CD14-positive monocyte (primary cell): ENCODE data around the gene EPG5. TPM values are rescaled to one million over a fixed set of nuclear protein-coding genes. Genes with fewer than 3 reads are reported as not detected.

Experiments
- DNase-seq, 3 donors: peaks; one replicate each; pipeline ENCODE4 v3.0.0-alpha.2; 2011 to 2022
- H2AFZ ChIP-seq: 2 replicates; pipeline ENCODE4 v1.6.0; 2012; ENCODE audit warnings: mild to moderate bottlenecking, low read depth, low read length, inconsistent platforms; ENCODE audit not compliant: insufficient read depth, poor library complexity, severe bottlenecking
- H3K27ac ChIP-seq, 2 donors: 1 replicate in 1 of 2; 2 replicates in 1 of 2; pipeline ENCODE4 v1.5.1; 2012 to 2013; ENCODE audit warnings: low read length in 2 of 2, control low read depth in 1 of 2, inconsistent platforms in 1 of 2, low read depth in 1 of 2, mild to moderate bottlenecking in 1 of 2
- H3K27me3 ChIP-seq, 2 donors: one replicate each; pipeline versions ENCODE4 v1.6.0 to v1.6.1; 2011 to 2013; ENCODE audit warnings: low read length in 2 of 2; ENCODE audit not compliant: control insufficient read depth in 2 of 2, insufficient read depth in 2 of 2
- H3K36me3 ChIP-seq, 2 donors: replicated peaks in 1 of 2; 1 replicate in 1 of 2; 2 replicates in 1 of 2; pipeline versions ENCODE4 v1.5.1 to v1.6.1; 2012 to 2013; ENCODE audit warnings: low read length in 2 of 2, control low read depth in 1 of 2, inconsistent platforms in 1 of 2, mild to moderate bottlenecking in 1 of 2; ENCODE audit not compliant: insufficient read depth in 2 of 2, control insufficient read depth in 1 of 2
- H3K4me1 ChIP-seq, 2 donors: 1 replicate in 1 of 2; 2 replicates in 1 of 2; pipeline versions ENCODE4 v1.5.1 to v1.6.1; 2012 to 2013; ENCODE audit warnings: low read length in 2 of 2, control low read depth in 1 of 2, inconsistent platforms in 1 of 2, mild to moderate bottlenecking in 1 of 2, moderate library complexity in 1 of 2; ENCODE audit not compliant: insufficient read depth in 2 of 2, control insufficient read depth in 1 of 2
- H3K4me2 ChIP-seq: replicated peaks from 2 replicates; pipeline ENCODE3; 2012; ENCODE audit warnings: low read length, moderate library complexity, mild to moderate bottlenecking; ENCODE audit not compliant: poor library complexity, severe bottlenecking; ENCODE audit errors: extremely low read depth
- H3K4me3 ChIP-seq, 3 experiments: fragments of 200-600 bp in 1 of 3; sonication (generic) in 1 of 3; replicated peaks in 1 of 3; 1 replicate in 2 of 3; 2 replicates in 1 of 3; pipeline ENCODE4 v1.5.1; 2011 to 2013; ENCODE audit warnings: low read length in 3 of 3, mild to moderate bottlenecking in 3 of 3, control low read depth in 2 of 3, low read depth in 2 of 3, inconsistent platforms in 1 of 3, moderate library complexity in 1 of 3
- H3K79me2 ChIP-seq: 2 replicates; pipeline ENCODE4 v1.6.0; 2012; ENCODE audit warnings: mild to moderate bottlenecking, control low read depth, inconsistent platforms, low read length, moderate library complexity; ENCODE audit not compliant: insufficient read depth
- H3K9ac ChIP-seq: 2 replicates; pipeline ENCODE4 v1.6.0; 2017; ENCODE audit warnings: low read length, mild to moderate bottlenecking; ENCODE audit not compliant: insufficient read depth, poor library complexity, severe bottlenecking
- H3K9me3 ChIP-seq, 2 donors: replicated peaks in 1 of 2; 1 replicate in 1 of 2; 2 replicates in 1 of 2; pipeline versions ENCODE4 v1.5.1 to v1.6.1; 2012 to 2013; ENCODE audit warnings: low read length in 2 of 2, control low read depth in 1 of 2; ENCODE audit not compliant: control insufficient read depth in 1 of 2, insufficient read depth in 1 of 2
- H4K20me1 ChIP-seq: 2 replicates; pipeline ENCODE4 v1.6.0; 2012; ENCODE audit warnings: mild to moderate bottlenecking, low read length, control low read depth, moderate library complexity; ENCODE audit not compliant: insufficient read depth
- H3K27ac Mint-ChIP-seq, 7 donors: one replicate each; pipeline ENCODE4 v1.8.0; 2020; ENCODE audit warnings: mild to moderate bottlenecking in 7 of 7, mixed read lengths in 7 of 7, moderate library complexity in 6 of 7, inconsistent platforms in 2 of 7
- H3K27me3 Mint-ChIP-seq, 3 donors: one replicate each; pipeline ENCODE4 v1.8.0; 2021 to 2022; ENCODE audit warnings: low read depth in 3 of 3, mild to moderate bottlenecking in 3 of 3, mixed read lengths in 3 of 3, moderate library complexity in 3 of 3, inconsistent platforms in 1 of 3
- H3K36me3 Mint-ChIP-seq, 2 donors: one replicate each; pipeline ENCODE4 v1.8.0; 2020; ENCODE audit warnings: mixed read lengths in 2 of 2, inconsistent platforms in 1 of 2, mild to moderate bottlenecking in 1 of 2
- H3K4me1 Mint-ChIP-seq: one replicate; pipeline ENCODE4 v1.8.0; 2020; ENCODE audit warnings: mild to moderate bottlenecking, mixed read lengths
- H3K4me3 Mint-ChIP-seq, 2 donors: one replicate each; pipeline ENCODE4 v1.8.0; 2020; ENCODE audit warnings: mild to moderate bottlenecking in 2 of 2, mixed read lengths in 2 of 2, moderate library complexity in 1 of 2
- H3K9me3 Mint-ChIP-seq, 7 donors: one replicate each; pipeline ENCODE4 v1.8.0; 2020 to 2022; ENCODE audit warnings: mixed read lengths in 7 of 7, mild to moderate bottlenecking in 6 of 7, moderate library complexity in 6 of 7, inconsistent platforms in 2 of 7
- CTCF ChIP-seq: fragments of 200-600 bp; IDR thresholded peaks from one replicate; pipeline ENCODE4 v1.8.0; 2022; ENCODE audit warnings: antibody characterized with exemption, mild to moderate bottlenecking
- WGBS: methylation state at CpG from one replicate; pipeline ENCODE4 v1.1.5; 2013; ENCODE audit warnings: missing lambda C conversion rate; ENCODE audit not compliant: insufficient coverage; 5-methylcytosine and 5-hydroxymethylcytosine counted together
- intact Hi-C, 2 donors: fragments of 100-400 bp; cut with micrococcal nuclease; formaldehyde crosslinking; loops; one replicate each; pipeline versions ENCODE4 v1.15.0 to v1.15.1; 2023
- polyA plus RNA-seq, 3 donors: library from polyadenylated mRNA; depleted of rRNA in 1 of 3; unstranded in 2 of 3; stranded (reverse) in 1 of 3; fragments of 300-500 nt in 2 of 3; fragments of >200 nt in 1 of 3; fragmentation: Illumina TruSeq in 2 of 3; gene quantifications; 1 replicate in 2 of 3; 2 replicates in 1 of 3; pipeline ENCODE4 v1.2.3, GENCODE V29; 2012 to 2021

Gene EPG5
- polyA plus RNA-seq, 3 donors: 1.3 to 15.9 (median 1.4) TPM

GRCh38 chr18:45860971-45861370 lies 106.2 kb downstream of the EPG5 start:
- Mint-ChIP-seq H3K36me3 (peaks cover 95 to 100% of the 10 kb centered on the region in 2 donors), H3K9me3 (peaks cover 0 to 1% (median 0%) of the 10 kb centered on the region in 7 donors)

GRCh38 chr18:45860492-45860891 lies 106.6 kb downstream of the EPG5 start:
- Mint-ChIP-seq H3K9me3 (peaks cover 0 to 1% (median 0%) of the 10 kb centered on the region in 7 donors), H3K4me1 (no peaks in the 10 kb centered on the region), H3K36me3 (peaks cover 95 to 100% of the 10 kb centered on the region in 2 donors), H3K27ac (no peak overlapping the region), H3K4me3 (no peak overlapping the region), H3K27me3 (no peaks in the 10 kb centered on the region)
- no peak overlapping the region for H3K9ac ChIP-seq
- H3K27ac ChIP-seq: no peak overlapping the region
- intact Hi-C loops: no loop called here
- no peaks in the 10 kb centered on the region for H3K27me3 ChIP-seq
- no peaks in the 10 kb centered on the region for H3K79me2 ChIP-seq
- H3K4me2 ChIP-seq: no peak overlapping the region
- H3K9me3 ChIP-seq: no peaks in the 10 kb centered on the region
- no peak for TF ChIP-seq CTCF
- peaks cover 90 to 99% of the 10 kb centered on the region in 2 donors for H3K36me3 ChIP-seq
- no peak overlapping the region for H3K4me3 ChIP-seq
- DNase-seq: no peak
- no peak overlapping the region for H2AFZ ChIP-seq
- H4K20me1 ChIP-seq: no peaks in the 10 kb centered on the region
- no CpG with 5 or more reads among the region's 4 CpGs for WGBS
- no peaks in the 10 kb centered on the region for H3K4me1 ChIP-seq

More at GRCh38 chr18:45860971-45861370, 106.2 kb downstream of the EPG5 start:
- H3K4me1 Mint-ChIP-seq: no peaks in the 10 kb centered on the region
- H3K27ac Mint-ChIP-seq: no peak overlapping the region
- H3K4me3 Mint-ChIP-seq: no peak overlapping the region
- Histone ChIP-seq H2AFZ (no peak overlapping the region), H3K9ac (no peak overlapping the region), H3K4me1 (no peaks in the 10 kb centered on the region), H3K79me2 (no peaks in the 10 kb centered on the region), H3K27me3 (no peaks in the 10 kb centered on the region), H3K9me3 (no peaks in the 10 kb centered on the region), H3K27ac (no peak overlapping the region), H3K4me2 (no peak overlapping the region), H3K4me3 (no peak overlapping the region), H3K36me3 (peaks cover 90 to 99% of the 10 kb centered on the region in 2 donors), H4K20me1 (no peaks in the 10 kb centered on the region)
- H3K27me3 Mint-ChIP-seq: no peaks in the 10 kb centered on the region
- no CpG with 5 or more reads among the region's 3 CpGs for WGBS
- no peak for DNase-seq
- intact Hi-C loops: no loop called here
- no peak for TF ChIP-seq CTCF
